ENCODE results near the gene CHCHD6.

The CHCHD6 gene

GRCh38 chr3:126987596-126987995, 283.6 kb downstream of the CHCHD6 start:
- Mint-ChIP-seq H3K4me3 (no peak overlapping the region), H3K27me3 (peaks cover 19% of the 10 kb centered on the region), H3K27ac (no peak overlapping the region), H3K9me3 (no peaks in the 10 kb centered on the region), H3K4me1 (no peaks in the 10 kb centered on the region), H3K36me3 (no peaks in the 10 kb centered on the region)
- DNase-seq, result no peak
- CTCF ChIA-PET, result interaction anchor here (1.2 kb wide), 1 partner anchor 8 kb away, joined by 3 read pairs; no protein-coding TSS in a partner anchor

GRCh38 chr3:126988451-126989021, 284.5 kb downstream of the CHCHD6 start:
- Mint-ChIP-seq H3K27ac (no peak overlapping the region), H3K9me3 (no peaks in the 10 kb centered on the region), H3K4me1 (no peaks in the 10 kb centered on the region), H3K27me3 (peaks cover 18% of the 10 kb centered on the region), H3K4me3 (no peak overlapping the region), H3K36me3 (no peaks in the 10 kb centered on the region)
- no peak for DNase-seq
- CTCF ChIA-PET, result no interaction called here

- Mint-ChIP-seq H3K4me3 (no peak overlapping the region), H3K4me1 (no peaks in the 10 kb centered on the region), H3K36me3 (no peaks in the 10 kb centered on the region), H3K27ac (no peak overlapping the region), H3K27me3 (peaks cover 12% of the 10 kb centered on the region), H3K9me3 (no peaks in the 10 kb centered on the region)
- DNase-seq, result no peak
- CTCF ChIA-PET, result interaction anchor here (0.7 kb wide), 1 partner anchor 10 kb away, joined by 3 read pairs; no protein-coding TSS in a partner anchor
Observed at GRCh38 chr3:126989316-126990023, 285.4 kb downstream of the CHCHD6 start.

DNA sequence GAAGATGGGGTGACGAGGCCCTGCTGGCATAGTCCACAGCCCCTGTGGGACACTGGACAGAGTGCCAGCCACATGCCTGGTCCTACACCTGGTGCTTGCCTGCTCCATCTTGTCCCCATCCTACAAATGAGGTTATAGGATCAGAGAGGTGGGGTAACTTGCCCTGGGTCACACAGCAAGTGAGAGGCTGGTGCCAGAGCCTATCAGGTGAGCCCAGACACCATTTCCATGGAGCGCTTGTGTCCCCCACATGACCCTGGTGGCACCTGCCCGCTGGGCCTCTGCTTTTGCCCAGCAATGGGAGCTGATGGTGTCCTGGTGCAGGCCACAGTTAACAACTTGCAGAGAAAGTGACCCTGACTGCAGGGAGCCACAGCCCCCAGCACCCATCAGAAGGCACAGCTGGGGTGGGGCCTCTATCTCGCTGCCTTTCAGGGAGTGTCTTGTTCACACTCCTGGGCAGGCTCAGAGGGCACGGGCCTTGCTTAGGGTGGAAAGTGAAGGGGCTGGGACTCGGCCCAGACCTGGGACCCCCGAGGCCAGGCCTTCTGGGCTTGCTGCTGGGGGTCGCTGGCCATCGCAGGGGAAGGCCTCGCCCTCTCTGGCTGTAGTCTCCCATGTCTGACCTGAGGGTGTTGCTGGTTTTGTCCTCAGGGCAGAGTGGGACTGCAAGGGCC, 286.1 kb downstream of the CHCHD6 start:
- peaks cover 5% of the 10 kb centered on the region for H3K27me3 Mint-ChIP-seq
- H3K4me3 Mint-ChIP-seq, result no peak overlapping the region
- no peak overlapping the region for H3K27ac Mint-ChIP-seq
- CTCF ChIA-PET, result no interaction called here
- no peak for DNase-seq
- H3K36me3 Mint-ChIP-seq, result no peaks in the 10 kb centered on the region
- H3K4me1 Mint-ChIP-seq, result no peaks in the 10 kb centered on the region
- no peaks in the 10 kb centered on the region for H3K9me3 Mint-ChIP-seq

- Mint-ChIP-seq H3K36me3 (no peaks in the 10 kb centered on the region), H3K27ac (no peak overlapping the region), H3K4me3 (no peak overlapping the region), H3K27me3 (no peaks in the 10 kb centered on the region), H3K9me3 (no peaks in the 10 kb centered on the region), H3K4me1 (no peaks in the 10 kb centered on the region)
- CTCF ChIA-PET, result no interaction called here
- no peak for DNase-seq
Observed at GRCh38 chr3:126990890-126991289, 286.9 kb downstream of the CHCHD6 start.

DNA sequence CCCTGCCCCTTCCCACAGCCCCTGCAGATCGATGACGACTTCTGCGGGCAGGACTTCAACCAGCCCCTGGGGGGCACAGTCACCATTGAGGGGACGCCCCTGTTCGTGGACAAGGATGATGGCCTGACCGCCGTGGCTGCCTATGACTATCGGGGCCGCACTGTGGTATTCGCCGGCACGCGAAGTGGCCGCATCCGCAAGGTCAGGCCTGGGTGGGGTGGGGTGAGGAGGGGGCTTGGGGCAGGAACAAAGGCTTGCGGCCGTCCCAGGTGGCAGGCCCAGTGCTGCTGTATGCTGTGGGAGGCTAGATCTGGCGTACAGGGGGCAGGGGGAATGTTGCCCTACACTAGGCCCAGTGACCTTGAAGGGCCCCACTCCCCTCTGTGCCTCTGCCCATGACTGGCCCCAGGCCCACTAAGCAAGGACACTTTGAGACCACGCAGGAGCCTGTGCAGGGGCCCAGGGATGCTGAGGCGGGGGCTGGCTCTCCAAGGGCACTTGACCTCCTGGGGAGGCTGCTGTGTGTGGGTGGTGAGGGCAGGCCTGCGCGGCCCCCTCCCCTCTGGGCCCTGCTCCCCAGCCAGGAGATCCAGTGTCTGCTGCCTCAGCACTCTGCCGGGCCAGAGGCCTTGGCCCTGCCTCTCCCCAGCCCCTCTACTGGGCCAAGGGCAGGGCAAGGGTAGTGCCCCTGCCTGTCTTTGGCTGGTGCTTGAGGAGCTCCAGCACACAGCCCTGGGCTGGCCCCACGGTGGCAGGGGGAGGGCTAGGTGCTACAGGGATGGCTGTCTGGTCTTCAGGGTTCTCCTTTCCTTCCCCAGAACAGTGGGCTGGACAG, 287.5 kb downstream of the CHCHD6 start:
- CTCF ChIA-PET, result no interaction called here
- Mint-ChIP-seq H3K9me3 (no peaks in the 10 kb centered on the region), H3K4me1 (no peaks in the 10 kb centered on the region), H3K36me3 (no peaks in the 10 kb centered on the region), H3K27me3 (no peaks in the 10 kb centered on the region), H3K4me3 (no peak overlapping the region), H3K27ac (no peak overlapping the region)
- no peak for DNase-seq

- Mint-ChIP-seq H3K27me3 (no peaks in the 10 kb centered on the region), H3K4me1 (no peaks in the 10 kb centered on the region), H3K36me3 (no peaks in the 10 kb centered on the region), H3K27ac (no peak overlapping the region), H3K4me3 (no peak overlapping the region), H3K9me3 (no peaks in the 10 kb centered on the region)
- DNase-seq, result no peak
- CTCF ChIA-PET, result no interaction called here
Observed at GRCh38 chr3:126992216-126992615, 288.2 kb downstream of the CHCHD6 start.

DNA sequence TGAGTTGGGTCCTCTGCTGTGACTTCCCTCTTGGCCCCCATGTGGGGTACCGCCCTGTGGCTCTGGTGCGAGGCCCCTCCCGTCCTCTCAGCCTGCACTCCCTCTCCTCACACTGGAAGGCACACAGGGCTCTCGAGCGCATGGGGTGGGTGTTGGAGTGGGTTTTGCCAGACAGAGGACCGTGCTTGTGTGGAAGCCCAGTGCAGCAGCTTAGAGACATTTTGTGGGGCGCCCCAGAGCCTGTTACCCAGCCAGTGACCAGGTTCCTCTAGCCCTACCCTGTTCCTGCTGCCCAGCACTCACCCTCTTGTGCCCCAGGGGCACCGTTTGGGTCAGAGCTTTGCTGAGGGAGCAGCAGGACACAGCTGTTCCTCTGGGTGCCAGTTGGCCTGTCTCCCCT, 288.7 kb downstream of the CHCHD6 start:
- Mint-ChIP-seq H3K4me3 (no peak overlapping the region), H3K4me1 (no peaks in the 10 kb centered on the region), H3K9me3 (no peaks in the 10 kb centered on the region), H3K27ac (no peak overlapping the region), H3K36me3 (no peaks in the 10 kb centered on the region), H3K27me3 (no peaks in the 10 kb centered on the region)
- no peak for DNase-seq
- CTCF ChIA-PET, result no interaction called here

GRCh38 chr3:126993436-126993835, 289.4 kb downstream of the CHCHD6 start:
- H3K27ac Mint-ChIP-seq, result no peak overlapping the region
- CTCF ChIA-PET, result no interaction called here
- H3K4me3 Mint-ChIP-seq, result no peak overlapping the region
- no peaks in the 10 kb centered on the region for H3K9me3 Mint-ChIP-seq
- H3K27me3 Mint-ChIP-seq, result no peaks in the 10 kb centered on the region
- no peaks in the 10 kb centered on the region for H3K36me3 Mint-ChIP-seq
- no peak for DNase-seq
- H3K4me1 Mint-ChIP-seq, result no peaks in the 10 kb centered on the region

- Mint-ChIP-seq H3K36me3 (no peaks in the 10 kb centered on the region), H3K9me3 (no peaks in the 10 kb centered on the region), H3K27ac (no peak overlapping the region), H3K27me3 (no peaks in the 10 kb centered on the region), H3K4me1 (no peaks in the 10 kb centered on the region), H3K4me3 (no peak overlapping the region)
- no peak for DNase-seq
- CTCF ChIA-PET, result interaction anchor here (1.3 kb wide), 1 partner anchor 282 kb away, joined by 3 read pairs; no protein-coding TSS in a partner anchor
Observed at GRCh38 chr3:126994661-126995245, 290.7 kb downstream of the CHCHD6 start.

DNA sequence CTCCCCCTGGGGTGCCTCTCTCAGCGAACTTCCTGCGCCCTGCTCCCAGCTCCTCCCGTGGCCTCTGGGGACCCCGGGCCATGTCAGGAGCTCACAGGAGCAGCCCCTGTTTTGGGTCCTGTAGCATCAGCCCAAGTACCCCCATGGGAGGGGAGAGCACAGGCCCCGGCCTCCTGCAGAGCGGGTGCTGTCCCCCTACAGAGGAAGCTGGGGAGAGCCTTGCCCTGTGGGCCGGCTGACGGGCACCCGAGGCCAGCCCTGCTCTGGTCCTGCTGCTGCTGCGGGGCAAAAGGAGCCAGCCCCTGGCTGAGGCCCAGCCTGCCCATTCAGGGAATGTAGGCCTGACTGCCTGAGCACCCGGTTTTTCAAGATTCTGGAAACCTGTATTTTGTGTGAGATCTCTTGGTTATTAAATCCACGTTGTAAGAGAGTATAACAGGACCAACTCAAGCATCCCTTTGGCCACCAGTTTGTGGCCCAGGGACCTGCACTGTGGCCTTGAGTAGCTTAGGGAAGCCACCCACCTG, 291.3 kb downstream of the CHCHD6 start:
- Mint-ChIP-seq H3K4me3 (no peak overlapping the region), H3K4me1 (no peaks in the 10 kb centered on the region), H3K9me3 (no peaks in the 10 kb centered on the region), H3K27me3 (no peaks in the 10 kb centered on the region), H3K36me3 (no peaks in the 10 kb centered on the region), H3K27ac (no peak overlapping the region)
- CTCF ChIA-PET, result interaction anchor here (1.0 to 1.3 kb wide), 3 partner anchors 8 to 283 kb away, joined by 3 read pairs; no protein-coding TSS in a partner anchor
- DNase-seq, result no peak

DNA sequence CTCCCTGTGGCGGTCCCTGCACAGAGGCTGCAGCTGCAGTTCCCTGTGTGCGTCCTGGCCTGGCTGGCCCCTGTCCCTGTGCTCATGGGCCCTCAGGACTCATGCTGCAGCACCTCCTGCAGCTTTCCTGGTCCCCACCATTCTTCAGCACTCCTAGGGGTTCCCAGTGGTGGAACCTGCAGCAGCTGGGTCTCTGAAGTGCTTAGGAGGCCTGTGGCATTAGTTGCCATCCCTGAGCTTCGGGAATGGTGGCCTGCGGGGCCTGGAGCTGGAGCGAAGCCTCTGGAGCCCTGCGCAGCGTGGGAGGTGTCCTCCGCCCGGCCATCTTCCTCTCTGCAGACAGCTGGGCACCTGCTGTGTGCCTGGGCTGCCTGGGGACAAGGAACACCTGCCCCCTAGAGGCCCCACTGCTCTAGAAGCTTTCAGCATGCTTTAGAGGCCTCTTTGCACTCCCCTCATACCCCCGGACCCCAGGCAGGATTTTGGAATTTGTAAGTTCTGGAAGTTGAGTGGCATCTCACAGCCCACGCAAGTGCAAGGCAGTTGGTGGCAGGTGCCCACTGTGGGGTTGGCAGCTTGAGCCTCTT, 292.0 kb downstream of the CHCHD6 start:
- CTCF ChIA-PET, result interaction anchor here (1.0 to 1.3 kb wide), 3 partner anchors 9 to 283 kb away, joined by 3 read pairs; no protein-coding TSS in a partner anchor
- no peaks in the 10 kb centered on the region for H3K9me3 Mint-ChIP-seq
- H3K36me3 Mint-ChIP-seq, result no peaks in the 10 kb centered on the region
- H3K4me3 Mint-ChIP-seq, result no peak overlapping the region
- no peaks in the 10 kb centered on the region for H3K27me3 Mint-ChIP-seq
- no peaks in the 10 kb centered on the region for H3K4me1 Mint-ChIP-seq
- DNase-seq, result no peak
- H3K27ac Mint-ChIP-seq, result no peak overlapping the region

DNA sequence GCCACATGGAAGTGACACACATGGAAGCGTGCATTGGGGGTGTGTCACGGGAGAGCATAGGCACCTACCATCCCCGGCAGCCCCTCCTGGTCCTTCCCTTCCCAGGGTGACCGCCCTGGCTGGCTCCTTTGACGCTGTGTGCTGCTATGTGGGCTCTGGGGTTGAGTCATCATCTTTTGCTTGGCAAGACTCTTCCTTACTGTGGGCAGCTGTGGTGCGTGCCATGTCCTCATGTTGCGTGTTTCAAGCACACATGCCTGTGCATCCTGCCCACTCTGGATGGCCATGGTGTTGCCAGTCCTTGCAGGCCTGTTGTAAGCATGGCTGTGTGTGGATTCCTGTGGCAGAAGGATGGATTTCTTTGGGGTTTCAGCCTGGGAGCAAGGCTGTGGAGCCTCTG, 292.9 kb downstream of the CHCHD6 start:
- no peaks in the 10 kb centered on the region for H3K4me1 Mint-ChIP-seq
- no peak for DNase-seq
- H3K9me3 Mint-ChIP-seq, result no peaks in the 10 kb centered on the region
- CTCF ChIA-PET, result no interaction called here
- no peak overlapping the region for H3K4me3 Mint-ChIP-seq
- H3K27me3 Mint-ChIP-seq, result no peaks in the 10 kb centered on the region
- H3K27ac Mint-ChIP-seq, result no peak overlapping the region
- H3K36me3 Mint-ChIP-seq, result no peaks in the 10 kb centered on the region
